ENCODE data around the gene BSDC1.

- no peak for TF ChIP-seq CTCF (IDR thresholded peaks at IDR 0.05; ENCODE audit: poor library complexity, severe bottlenecking)
- no peak for TF ChIP-seq EZH2 (IDR thresholded peaks at IDR 0.05; ENCODE audit: borderline replicate concordance, insufficient read depth, low read length, poor library complexity, severe bottlenecking)
- TF ChIP-seq RAD21 (conservative IDR thresholded peaks at IDR 0.05) = no peak
- no peak for TF ChIP-seq SMC3 (conservative IDR thresholded peaks at IDR 0.05; ENCODE audit: poor library complexity)
- no peak for TF ChIP-seq EP300 (conservative IDR thresholded peaks at IDR 0.05; ENCODE audit: poor library complexity, severe bottlenecking)
These were observed 33.0 kb downstream of the BSDC1 start for GRCh38 chr1:32361308-32361673.
